ENCODE measurements around the gene POLR2C. TPM values are rescaled to one million over a fixed set of nuclear protein-coding genes. Genes with fewer than 3 reads are reported as not detected.

Gene POLR2C
- total RNA-seq, 6 experiments from 2014 or later = 66.0 to 79.4 (median 71.3) TPM

GRCh38 chr16:57501492-57501891 lies 39.0 kb downstream of the POLR2C start:
- no peak for DNase-seq
- Mint-ChIP-seq H3K27ac (no peak overlapping the region), H3K4me3 (no peak overlapping the region), H3K9me3 (no peaks in the 10 kb centered on the region), H3K4me1 (ENCODE audit: low read depth) (no peaks in the 10 kb centered on the region), H3K36me3 (ENCODE audit: low read depth) (no peaks in the 10 kb centered on the region), H3K27me3 (ENCODE audit: insufficient read depth) (peaks cover 59% of the 10 kb centered on the region)
- no peak for TF ChIP-seq CTCF (IDR thresholded peaks at IDR 0.05)

- DNase-seq = no peak
- Mint-ChIP-seq H3K4me1 (ENCODE audit: low read depth) (no peaks in the 10 kb centered on the region), H3K27ac (no peak overlapping the region), H3K36me3 (ENCODE audit: low read depth) (no peaks in the 10 kb centered on the region), H3K27me3 (ENCODE audit: insufficient read depth) (peaks cover 64% of the 10 kb centered on the region), H3K4me3 (no peak overlapping the region), H3K9me3 (no peaks in the 10 kb centered on the region)
- no peak for TF ChIP-seq CTCF (IDR thresholded peaks at IDR 0.05)
Measured at GRCh38 chr16:57502048-57502775, 39.7 kb downstream of the POLR2C start.

- H3K4me1 Mint-ChIP-seq (ENCODE audit: low read depth) = no peaks in the 10 kb centered on the region
- H3K36me3 Mint-ChIP-seq (ENCODE audit: low read depth) = no peaks in the 10 kb centered on the region
- no peak overlapping the region for H3K4me3 Mint-ChIP-seq
- H3K9me3 Mint-ChIP-seq = no peaks in the 10 kb centered on the region
- no peak for DNase-seq
- no peak overlapping the region for H3K27ac Mint-ChIP-seq
- peaks cover 62% of the 10 kb centered on the region for H3K27me3 Mint-ChIP-seq (ENCODE audit: insufficient read depth)
- TF ChIP-seq CTCF (IDR thresholded peaks at IDR 0.05) = no peak
Measured at GRCh38 chr16:57503366-57503765, 40.9 kb downstream of the POLR2C start.

- H3K27ac Mint-ChIP-seq = no peak overlapping the region
- TF ChIP-seq CTCF (IDR thresholded peaks at IDR 0.05) = no peak
- H3K9me3 Mint-ChIP-seq = no peaks in the 10 kb centered on the region
- H3K36me3 Mint-ChIP-seq (ENCODE audit: low read depth) = no peaks in the 10 kb centered on the region
- no peak overlapping the region for H3K4me3 Mint-ChIP-seq
- no peak for DNase-seq
- H3K27me3 Mint-ChIP-seq (ENCODE audit: insufficient read depth) = peaks cover 61% of the 10 kb centered on the region
- no peaks in the 10 kb centered on the region for H3K4me1 Mint-ChIP-seq (ENCODE audit: low read depth)
Measured at GRCh38 chr16:57504001-57504400, 41.5 kb downstream of the POLR2C start.

GRCh38 chr16:57504491-57504890 lies 42.0 kb downstream of the POLR2C start:
- Mint-ChIP-seq H3K36me3 (ENCODE audit: low read depth) (no peaks in the 10 kb centered on the region), H3K27me3 (ENCODE audit: insufficient read depth) (peaks cover 64% of the 10 kb centered on the region), H3K4me3 (no peak overlapping the region), H3K4me1 (ENCODE audit: low read depth) (no peaks in the 10 kb centered on the region), H3K27ac (no peak overlapping the region), H3K9me3 (no peaks in the 10 kb centered on the region)
- no peak for TF ChIP-seq CTCF (IDR thresholded peaks at IDR 0.05)
- DNase-seq = no peak
